HG02571 (cell line): ENCODE results near the gene ARPIN.

Experiments
- ATAC-seq: cut with Tn5 transposase; IDR thresholded peaks from one replicate; pipeline ENCODE4 v1.9.1; 2021; ENCODE audit warnings: mild to moderate bottlenecking, moderate library complexity; ENCODE audit not compliant: unreplicated experiment

Gene ARPIN

GRCh38 chr15:89847101-89847500 is 65.7 kb downstream of the ARPIN start:
- ATAC-seq, result no peak

- ATAC-seq, result no peak
These were observed 67.4 kb downstream of the ARPIN start for GRCh38 chr15:89845305-89845893.
